Measurements from ENCODE around the gene ZNF184.
"Not testable (repeated sequence)": the region's sequence is repeated elsewhere in the genome, so short reads cannot be mapped to it uniquely, and the experiment has no call there.

The ZNF184 gene

DNA sequence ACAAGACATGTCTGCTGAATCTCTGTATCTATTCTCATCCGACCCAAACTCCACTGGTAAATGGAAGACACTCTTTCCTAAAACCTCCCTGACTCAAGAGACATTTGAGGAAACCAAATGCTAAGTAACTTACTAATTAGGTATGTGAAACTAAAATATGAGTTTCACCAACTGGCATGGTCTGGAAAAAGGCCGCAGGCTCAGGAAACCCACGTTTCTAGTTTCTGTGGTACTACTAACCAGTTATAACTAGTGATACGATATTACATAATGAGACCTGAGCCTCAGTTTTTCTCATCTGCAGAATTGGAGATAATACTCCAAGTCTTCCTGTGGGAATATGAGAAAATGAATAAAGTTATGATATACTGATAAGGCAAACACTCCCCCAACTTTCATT is 44.4 kb downstream of the ZNF184 start:
- in situ Hi-C loops (cut with MboI; ENCODE audit: low sequenced_read_pairs), result no loop called here

DNA sequence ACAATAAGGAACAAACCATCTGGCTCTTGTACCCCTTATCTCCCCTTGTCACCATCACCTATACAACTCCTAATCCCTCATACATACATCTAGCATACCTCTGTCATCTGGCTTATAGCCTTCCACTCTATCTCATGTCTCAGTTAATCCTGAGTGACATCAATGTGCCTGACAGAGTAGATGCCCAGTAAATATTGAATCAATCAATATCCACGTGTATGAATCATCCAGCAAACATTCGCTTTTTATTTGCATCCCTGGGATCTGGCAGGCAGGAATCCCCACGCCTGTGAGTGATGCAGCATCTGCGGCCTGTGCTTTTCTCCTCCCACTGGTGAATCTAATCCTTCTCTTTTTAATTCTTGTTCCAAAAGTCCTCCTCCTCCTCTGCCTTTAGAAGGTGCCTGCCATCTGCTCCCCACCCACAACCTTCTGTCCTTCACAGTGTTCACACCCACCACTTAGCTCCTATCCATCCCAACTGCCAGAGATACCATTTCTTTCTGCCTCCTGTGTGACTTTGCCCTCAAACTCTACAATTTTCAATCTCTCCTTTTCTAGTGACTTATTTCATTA is 46.8 kb downstream of the ZNF184 start:
- in situ Hi-C loops (cut with MboI; ENCODE audit: low sequenced_read_pairs), result no loop called here

- in situ Hi-C loops (cut with MboI; ENCODE audit: low sequenced_read_pairs), result not testable (repeated sequence)
Measured at GRCh38 chr6:27424851-27425250, 48.1 kb downstream of the ZNF184 start.

GRCh38 chr6:27422651-27423332 is 50.1 kb downstream of the ZNF184 start:
- in situ Hi-C loops (cut with MboI; ENCODE audit: low sequenced_read_pairs), result no loop called here

GRCh38 chr6:27419363-27419762 is 53.5 kb downstream of the ZNF184 start:
- in situ Hi-C loops (cut with MboI; ENCODE audit: low sequenced_read_pairs), result no loop called here

GRCh38 chr6:27415898-27416297 is 57.0 kb downstream of the ZNF184 start:
- in situ Hi-C loops (cut with MboI; ENCODE audit: low sequenced_read_pairs), result no loop called here

GRCh38 chr6:27414996-27415395 is 57.9 kb downstream of the ZNF184 start:
- in situ Hi-C loops (cut with MboI; ENCODE audit: low sequenced_read_pairs), result no loop called here

GRCh38 chr6:27414300-27414699 is 58.6 kb downstream of the ZNF184 start:
- in situ Hi-C loops (cut with MboI; ENCODE audit: low sequenced_read_pairs), result no loop called here

DNA sequence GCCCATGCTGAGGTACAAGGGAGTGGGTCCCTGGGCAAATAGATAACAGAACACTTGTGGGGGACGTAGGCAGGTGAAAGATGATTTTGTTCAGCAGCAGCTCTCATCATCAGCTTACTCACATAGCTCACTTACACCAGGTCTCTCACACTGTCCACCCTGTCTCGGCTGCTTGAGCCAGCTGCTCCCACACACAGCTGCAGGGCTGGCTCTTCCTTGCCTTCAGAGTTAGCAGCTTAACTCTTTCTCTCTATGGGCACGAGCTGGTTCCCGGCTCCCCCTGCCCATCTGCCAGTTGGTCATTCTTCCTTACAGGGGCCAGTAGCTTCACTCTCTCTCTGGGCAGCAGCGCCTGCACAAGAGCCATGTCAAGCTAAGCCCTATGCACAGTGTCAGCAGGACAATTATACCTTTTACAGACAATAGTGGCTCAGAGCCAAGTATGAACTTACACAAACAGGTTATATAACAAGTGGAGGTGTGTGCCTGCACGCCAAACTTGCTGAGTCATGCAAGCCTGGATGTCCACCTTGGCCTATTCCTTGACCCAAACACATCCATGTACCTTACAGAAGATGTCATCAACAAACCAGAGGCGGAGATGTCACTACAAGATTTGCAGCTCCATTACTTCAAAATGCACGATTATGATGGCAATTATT is 65.6 kb downstream of the ZNF184 start:
- in situ Hi-C loops (cut with MboI; ENCODE audit: low sequenced_read_pairs), result no loop called here

GRCh38 chr6:27406085-27406484 is 66.8 kb downstream of the ZNF184 start:
- in situ Hi-C loops (cut with MboI; ENCODE audit: low sequenced_read_pairs), result no loop called here

- in situ Hi-C loops (cut with MboI; ENCODE audit: low sequenced_read_pairs), result no loop called here
Measured at GRCh38 chr6:27400877-27401642, 71.8 kb downstream of the ZNF184 start.

All from HL-60/S4 treated with phorbol 12-myristate 13-acetate at 8.2 ng/mL for 4 days and 3 days (cell line).